ENCODE data around the gene LCE1B. TPM values are rescaled to one million over a fixed set of nuclear protein-coding genes. Genes with fewer than 3 reads are reported as not detected.

LCE1B gene, protein sequence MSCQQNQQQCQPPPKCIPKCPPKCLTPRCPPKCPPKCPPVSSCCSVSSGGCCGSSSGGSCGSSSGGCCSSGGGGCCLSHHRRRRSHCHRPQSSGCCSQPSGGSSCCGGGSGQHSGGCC
- not detected for total RNA-seq
- long read RNA-seq = 0 reads

DNA sequence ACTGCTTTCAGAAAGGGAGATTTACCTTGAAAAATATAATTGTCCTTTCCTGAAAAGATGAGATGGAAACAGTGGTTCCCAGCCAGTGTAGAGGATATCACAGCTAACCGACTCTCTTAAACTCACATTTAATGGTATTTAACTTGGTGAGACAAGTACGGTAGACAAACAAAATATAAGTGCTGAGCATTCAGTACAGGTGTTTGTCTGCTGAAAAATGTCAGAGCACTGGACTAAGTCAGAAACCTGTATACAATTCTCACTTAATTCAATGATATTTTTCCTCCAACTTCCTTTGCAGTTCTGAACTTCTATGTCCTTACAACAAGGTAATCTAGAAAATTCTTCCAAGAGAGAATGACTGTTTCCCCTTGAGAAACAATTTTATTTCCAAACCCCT lies at the start of gene LCE1B:
Gene LCE1B (plus strand): TSS at position 301 of the 400 bp plus-strand sequence. CDS start 476 bp downstream, outside the sequence.
- Histone ChIP-seq H3K27me3 (ENCODE audit: low read depth) (no peaks in the 10 kb centered on the region), H3K4me1 (no peaks in the 10 kb centered on the region), H3K9me3 (no peaks in the 10 kb centered on the region), H3K36me3 (no peaks in the 10 kb centered on the region), H3K27ac (no peak within 1 kb of the TSS), H3K4me3 (no peak within 1 kb of the TSS)
- TF ChIP-seq, protein P1, sequence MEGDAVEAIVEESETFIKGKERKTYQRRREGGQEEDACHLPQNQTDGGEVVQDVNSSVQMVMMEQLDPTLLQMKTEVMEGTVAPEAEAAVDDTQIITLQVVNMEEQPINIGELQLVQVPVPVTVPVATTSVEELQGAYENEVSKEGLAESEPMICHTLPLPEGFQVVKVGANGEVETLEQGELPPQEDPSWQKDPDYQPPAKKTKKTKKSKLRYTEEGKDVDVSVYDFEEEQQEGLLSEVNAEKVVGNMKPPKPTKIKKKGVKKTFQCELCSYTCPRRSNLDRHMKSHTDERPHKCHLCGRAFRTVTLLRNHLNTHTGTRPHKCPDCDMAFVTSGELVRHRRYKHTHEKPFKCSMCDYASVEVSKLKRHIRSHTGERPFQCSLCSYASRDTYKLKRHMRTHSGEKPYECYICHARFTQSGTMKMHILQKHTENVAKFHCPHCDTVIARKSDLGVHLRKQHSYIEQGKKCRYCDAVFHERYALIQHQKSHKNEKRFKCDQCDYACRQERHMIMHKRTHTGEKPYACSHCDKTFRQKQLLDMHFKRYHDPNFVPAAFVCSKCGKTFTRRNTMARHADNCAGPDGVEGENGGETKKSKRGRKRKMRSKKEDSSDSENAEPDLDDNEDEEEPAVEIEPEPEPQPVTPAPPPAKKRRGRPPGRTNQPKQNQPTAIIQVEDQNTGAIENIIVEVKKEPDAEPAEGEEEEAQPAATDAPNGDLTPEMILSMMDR (IDR thresholded peaks at IDR 0.05) = no peak
- intact Hi-C loops (cut with DNase I) = no loop called here
- DNase-seq (no peak), ATAC-seq (no peak)

DNA sequence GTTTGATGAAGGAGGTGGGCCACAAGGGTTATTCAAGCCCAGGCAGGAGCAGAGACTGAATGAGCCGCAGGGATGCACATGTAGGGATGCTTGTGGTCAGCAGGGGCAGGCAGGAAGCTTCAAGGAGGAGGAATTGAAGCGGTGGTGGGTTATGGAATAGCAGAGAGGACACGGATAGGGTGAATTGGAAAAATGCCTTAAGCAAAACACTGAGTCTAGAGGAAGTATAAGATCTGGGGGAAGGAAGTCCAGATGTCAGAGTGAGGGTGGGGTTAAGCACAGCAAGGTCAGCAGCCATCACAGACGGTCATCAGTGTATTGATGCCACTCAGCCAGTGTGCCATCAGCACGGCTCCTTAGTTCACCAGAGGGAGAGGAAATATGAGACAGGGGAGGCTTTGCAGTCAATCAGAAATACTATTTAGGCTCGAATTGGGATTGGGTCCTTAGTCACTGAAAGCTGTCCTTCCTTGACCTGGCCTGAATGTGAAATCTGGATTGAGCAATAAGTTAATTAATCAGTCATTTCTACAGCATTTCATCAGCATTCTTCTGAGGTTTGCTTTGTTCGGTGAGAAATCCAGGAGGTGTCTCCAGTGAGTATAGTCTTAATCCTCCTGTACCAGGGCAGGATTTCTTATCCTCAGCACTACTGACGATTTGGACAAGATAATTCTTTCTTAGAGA lies 42.8 kb upstream of the LCE1B start:
- no peaks in the 10 kb centered on the region for H3K9me3 ChIP-seq
- DNase-seq = no peak
- no peak for ATAC-seq
- intact Hi-C loops (cut with DNase I) = no loop called here
- no peak overlapping the region for H3K4me3 ChIP-seq
- no peaks in the 10 kb centered on the region for H3K36me3 ChIP-seq
- TF ChIP-seq, protein P1 (IDR thresholded peaks at IDR 0.05) = no peak
- no peaks in the 10 kb centered on the region for H3K27me3 ChIP-seq (ENCODE audit: low read depth)
- no peak overlapping the region for H3K27ac ChIP-seq
- H3K4me1 ChIP-seq = no peaks in the 10 kb centered on the region

DNA sequence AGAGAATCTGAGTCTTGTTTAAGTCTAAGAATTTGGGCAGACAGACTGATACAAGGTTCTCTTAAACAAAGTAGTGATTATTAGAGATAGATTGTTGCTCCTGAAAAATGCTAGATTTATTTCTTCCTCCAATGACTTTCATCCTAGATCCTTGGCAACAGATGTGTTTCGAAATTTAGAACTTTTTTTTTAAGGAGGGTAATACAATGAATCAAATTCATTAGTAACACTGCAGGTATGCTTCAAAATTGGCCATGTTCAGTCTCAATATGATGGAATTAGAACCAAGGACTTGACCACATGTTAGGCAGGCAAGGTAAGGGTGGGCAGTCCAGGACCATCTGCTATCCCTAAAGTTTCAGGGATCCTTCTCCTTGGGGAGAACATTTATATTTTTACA lies 41.4 kb upstream of the LCE1B start:
- H3K4me1 ChIP-seq = no peaks in the 10 kb centered on the region
- TF ChIP-seq, protein P1 (IDR thresholded peaks at IDR 0.05) = no peak
- no peak overlapping the region for H3K27ac ChIP-seq
- H3K36me3 ChIP-seq = no peaks in the 10 kb centered on the region
- ATAC-seq (no peak), DNase-seq (no peak)
- H3K9me3 ChIP-seq = no peaks in the 10 kb centered on the region
- H3K27me3 ChIP-seq (ENCODE audit: low read depth) = no peaks in the 10 kb centered on the region
- intact Hi-C loops (cut with DNase I) = no loop called here
- H3K4me3 ChIP-seq = no peak overlapping the region

DNA sequence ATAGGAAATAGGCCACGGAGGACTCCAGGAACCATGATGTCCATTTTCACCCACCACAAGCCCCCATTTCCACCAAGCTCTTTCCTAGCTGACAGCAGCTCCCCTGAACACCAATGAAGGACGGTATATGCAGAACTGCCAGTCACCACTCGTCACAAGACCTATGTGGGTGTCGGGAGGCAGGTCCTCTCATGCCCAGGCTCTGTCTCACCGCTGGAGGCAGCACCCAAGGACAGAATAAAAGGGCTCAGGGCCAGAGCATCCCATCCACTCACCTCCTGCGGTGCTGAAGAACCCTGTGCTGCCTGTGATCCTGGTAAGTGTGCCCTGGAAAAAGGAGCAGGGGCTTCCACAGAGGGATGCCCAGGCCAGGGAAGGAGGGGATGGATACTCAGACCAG lies 36.9 kb upstream of the LCE1B start, which contains the start of gene LCE1F:
Gene LCE1F (plus strand): TSS at position 266 of the 400 bp plus-strand sequence. CDS start 1,232 bp downstream, outside the sequence.
- DNase-seq = no peak
- intact Hi-C loops (cut with DNase I) = no loop called here
- Histone ChIP-seq H3K36me3 (no peaks in the 10 kb centered on the region), H3K4me3 (no peak within 1 kb of the TSS), H3K4me1 (no peaks in the 10 kb centered on the region), H3K9me3 (no peaks in the 10 kb centered on the region), H3K27ac (no peak within 1 kb of the TSS), H3K27me3 (ENCODE audit: low read depth) (no peaks in the 10 kb centered on the region)
- no peak for ATAC-seq
- TF ChIP-seq, protein P1 (IDR thresholded peaks at IDR 0.05) = no peak

DNA sequence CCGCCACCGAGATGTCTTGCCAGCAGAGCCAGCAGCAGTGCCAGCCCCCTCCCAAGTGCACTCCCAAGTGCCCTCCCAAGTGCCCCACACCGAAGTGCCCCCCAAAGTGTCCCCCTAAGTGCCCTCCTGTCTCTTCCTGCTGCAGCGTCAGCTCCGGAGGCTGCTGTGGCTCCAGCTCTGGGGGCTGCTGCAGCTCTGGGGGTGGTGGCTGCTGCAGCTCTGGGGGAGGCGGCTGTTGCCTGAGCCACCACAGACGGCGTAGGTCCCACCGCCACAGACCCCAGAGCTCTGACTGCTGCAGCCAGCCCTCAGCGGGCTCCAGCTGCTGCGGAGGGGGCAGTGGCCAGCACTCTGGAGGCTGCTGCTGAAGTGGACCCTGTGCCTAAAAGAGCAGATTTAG lies 35.4 kb upstream of the LCE1B start:
- intact Hi-C loops (cut with DNase I) = no loop called here
- DNase-seq = no peak
- no peaks in the 10 kb centered on the region for H3K4me1 ChIP-seq
- TF ChIP-seq, protein P1 (IDR thresholded peaks at IDR 0.05) = no peak
- H3K36me3 ChIP-seq = no peaks in the 10 kb centered on the region
- H3K27ac ChIP-seq = no peak overlapping the region
- H3K4me3 ChIP-seq = no peak overlapping the region
- no peak for ATAC-seq
- no peaks in the 10 kb centered on the region for H3K27me3 ChIP-seq (ENCODE audit: low read depth)
- H3K9me3 ChIP-seq = no peaks in the 10 kb centered on the region
